GM19328 (cell line): Measurements from ENCODE around the gene DLL1.

ENCODE experiments used
- ATAC-seq: cut with Tn5 transposase; IDR thresholded peaks from one replicate; pipeline ENCODE4 v1.9.1; 2021; ENCODE audit warnings: mild to moderate bottlenecking, moderate library complexity; ENCODE audit not compliant: unreplicated experiment

The DLL1 gene

GRCh38 chr6:170283212-170284081, 7.4 kb downstream of the DLL1 start:
- no peak for ATAC-seq

- no peak for ATAC-seq
These were observed 8.2 kb downstream of the DLL1 start for GRCh38 chr6:170282512-170283158.

GRCh38 chr6:170281331-170282292, 9.3 kb downstream of the DLL1 start:
- no peak for ATAC-seq

- no peak for ATAC-seq
These were observed 10.2 kb downstream of the DLL1 start for GRCh38 chr6:170280689-170281045.

GRCh38 chr6:170279977-170280688, 10.7 kb downstream of the DLL1 start:
- ATAC-seq = peak; percentile 50

DNA sequence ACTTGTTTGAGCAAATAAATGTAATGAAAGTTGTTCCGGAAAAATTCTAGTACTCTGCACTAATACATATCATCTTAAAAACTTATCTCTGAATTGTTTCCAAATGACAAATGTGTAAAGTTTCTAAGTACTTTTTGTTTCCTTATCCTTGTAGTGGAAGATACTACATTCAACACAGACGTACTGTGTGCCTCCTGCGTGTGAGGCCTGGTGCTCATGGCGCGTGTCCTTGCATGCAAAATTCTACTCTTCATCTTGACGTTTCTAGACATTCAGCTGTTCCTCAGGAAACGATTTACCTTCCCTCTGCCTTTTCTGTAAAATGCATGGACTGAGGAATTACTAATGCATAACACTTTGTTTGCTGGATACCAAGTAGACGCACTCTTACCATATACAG, 11.5 kb downstream of the DLL1 start:
- no peak for ATAC-seq

- ATAC-seq = no peak
These were observed 12.2 kb downstream of the DLL1 start for GRCh38 chr6:170278743-170279094.

GRCh38 chr6:170277893-170278742, 12.8 kb downstream of the DLL1 start:
- no peak for ATAC-seq

GRCh38 chr6:170276369-170277057, 14.4 kb downstream of the DLL1 start:
- no peak for ATAC-seq

DNA sequence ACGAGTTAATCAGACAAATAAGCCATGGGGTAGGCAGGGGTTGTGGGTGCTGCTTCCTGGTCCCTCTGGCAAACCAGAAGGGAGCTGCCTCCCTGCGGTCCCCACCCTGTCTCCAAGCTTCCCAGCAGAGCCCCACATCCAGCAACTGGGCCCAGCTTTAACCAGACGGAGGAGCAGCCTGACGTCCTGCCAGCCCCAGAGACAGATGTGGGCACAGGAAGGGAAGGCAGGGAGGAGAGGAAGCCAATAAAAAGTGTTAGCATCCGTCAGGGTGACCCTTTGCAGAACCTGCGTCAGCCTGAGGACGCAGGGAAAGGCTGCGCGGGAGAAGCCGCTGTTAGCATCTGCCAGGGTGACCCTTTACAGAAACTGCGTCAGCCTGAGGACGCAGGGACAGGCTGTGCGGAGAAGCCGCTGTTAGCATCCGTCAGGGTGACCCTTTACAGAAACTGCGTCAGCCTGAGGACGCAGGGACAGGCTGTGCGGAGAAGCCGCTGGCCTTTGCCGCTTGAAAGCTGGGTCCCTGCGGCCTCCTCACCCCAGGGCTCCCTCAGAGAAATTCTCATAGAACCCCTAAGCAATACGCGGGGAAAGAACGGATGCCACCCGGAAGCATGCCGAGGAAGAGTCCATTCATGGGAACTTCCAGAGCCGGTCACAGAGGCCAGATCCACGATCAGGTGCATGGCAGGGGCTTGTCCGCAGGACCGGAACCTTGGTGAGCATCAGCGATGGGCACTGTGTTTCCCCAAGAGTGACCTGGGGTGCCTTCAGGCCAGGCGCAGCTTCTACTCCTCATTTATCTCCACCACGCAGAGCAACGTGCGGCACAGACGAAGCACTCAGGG, 15.9 kb downstream of the DLL1 start:
- no peak for ATAC-seq

DNA sequence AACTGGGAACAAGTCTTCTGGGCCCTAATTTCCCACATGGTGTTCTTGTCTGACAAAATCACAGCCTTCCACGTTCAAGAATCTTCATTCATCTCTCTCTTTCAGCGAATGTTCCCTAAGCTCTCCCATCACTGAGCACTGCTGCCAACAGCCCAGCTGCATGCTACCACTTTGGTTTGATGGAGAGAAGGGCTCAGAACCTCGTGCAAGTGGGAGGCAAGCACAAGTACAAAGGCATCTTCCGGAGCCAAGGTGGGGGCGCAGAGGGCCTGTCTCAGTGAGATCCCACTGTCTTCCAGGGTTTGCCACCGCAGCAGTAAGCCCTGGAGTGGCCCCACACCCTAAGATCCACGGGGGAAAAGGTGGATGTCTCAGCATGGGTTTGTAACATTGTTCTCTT, 17.2 kb downstream of the DLL1 start:
- no peak for ATAC-seq

GRCh38 chr6:170273191-170273590, 17.7 kb downstream of the DLL1 start:
- no peak for ATAC-seq

DNA sequence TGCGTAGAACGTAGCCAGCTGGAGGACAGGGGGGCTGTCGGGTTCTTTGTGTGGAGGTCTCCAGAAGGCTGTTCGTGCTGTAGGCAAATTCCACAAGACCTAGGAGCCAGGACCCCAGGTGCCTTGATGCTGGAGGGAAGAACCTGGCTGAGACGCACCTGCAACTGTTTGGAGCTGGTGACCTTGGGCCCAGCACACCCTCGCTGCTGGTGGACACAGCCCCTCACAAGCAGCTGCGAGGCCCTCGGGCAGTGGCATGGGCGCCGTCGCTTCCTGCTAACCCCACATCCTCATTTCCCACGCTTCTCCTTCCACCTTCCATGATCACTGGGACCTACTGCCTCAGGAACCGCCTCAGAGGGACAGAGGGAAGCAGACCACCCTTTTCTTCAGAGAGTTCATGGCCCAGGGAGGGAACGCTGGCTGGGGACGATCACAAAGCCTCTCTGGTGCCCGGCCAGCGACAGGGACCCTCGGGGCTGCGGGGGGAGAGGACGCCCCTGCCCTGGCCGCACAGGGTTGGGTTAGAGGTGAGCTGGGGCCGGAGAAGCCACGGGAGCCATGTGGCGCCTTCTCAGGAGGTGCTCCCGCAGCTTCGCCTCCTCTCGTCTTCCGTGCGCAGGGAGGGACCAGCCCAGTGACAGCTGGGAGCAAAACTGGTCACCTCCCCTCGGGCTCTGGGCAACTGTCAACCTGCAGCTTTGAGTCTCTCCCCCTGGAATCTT, 18.4 kb downstream of the DLL1 start:
- no peak for ATAC-seq

DNA sequence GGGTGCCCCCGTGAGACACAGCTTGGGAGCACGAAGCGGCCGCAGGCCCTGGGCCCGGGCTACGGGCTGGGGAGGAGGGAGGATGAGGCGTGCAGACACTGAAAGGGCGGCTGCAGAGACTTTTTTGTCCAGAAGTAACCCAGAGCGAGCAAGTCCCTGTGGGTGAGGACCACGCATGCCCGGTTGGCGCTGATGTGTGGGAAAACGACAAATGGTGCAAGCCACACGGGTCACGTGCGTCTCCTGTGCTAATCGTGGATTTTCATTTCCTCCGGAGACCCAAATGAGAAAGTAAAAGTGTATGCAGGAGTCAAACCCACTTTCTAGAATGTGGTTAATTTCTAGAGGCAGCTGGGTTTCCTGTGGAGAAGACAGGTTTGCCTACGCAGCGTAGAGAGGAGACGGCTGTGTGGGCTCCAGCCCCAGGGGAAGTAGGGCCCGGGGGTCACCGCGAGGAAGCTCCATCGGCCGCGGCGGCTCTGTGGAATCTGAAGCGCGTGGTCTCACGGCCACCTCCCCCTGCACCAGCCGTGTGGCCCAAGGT, 19.0 kb downstream of the DLL1 start:
- peak; percentile 94 for ATAC-seq

DNA sequence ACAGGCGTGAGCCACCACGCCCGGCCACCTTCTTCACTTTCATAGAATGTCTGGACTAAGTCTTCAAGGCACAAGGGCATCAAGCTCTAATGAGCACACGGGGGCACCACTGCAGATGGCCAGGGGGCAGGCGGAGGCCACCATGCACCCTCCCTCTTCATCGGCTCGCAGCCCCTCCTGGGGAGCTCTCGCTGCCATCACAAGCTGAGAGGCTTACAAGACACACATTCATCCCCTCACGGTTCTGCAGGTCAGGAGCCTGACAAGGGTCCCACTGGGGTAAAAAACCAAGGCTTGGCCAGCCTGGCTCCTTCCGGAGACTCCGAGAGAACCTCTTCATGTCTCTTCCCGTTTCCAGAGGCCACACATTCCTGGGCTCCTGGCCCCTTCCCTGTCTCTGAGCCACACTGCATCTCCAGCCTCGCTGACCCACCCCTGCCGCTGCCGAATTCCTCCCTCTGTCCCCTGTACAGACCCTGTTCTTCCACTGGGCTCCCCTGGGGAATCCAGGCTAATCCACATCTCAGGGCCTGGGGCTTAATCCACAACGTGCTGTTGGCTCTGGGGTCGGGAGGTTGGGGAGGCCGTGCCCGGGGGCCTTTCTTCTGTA, 19.8 kb downstream of the DLL1 start:
- no peak for ATAC-seq

- no peak for ATAC-seq
These were observed 20.9 kb downstream of the DLL1 start for GRCh38 chr6:170269846-170270541.
